ENCODE data around the gene CUL7. TPM values are rescaled to one million over a fixed set of nuclear protein-coding genes. Genes with fewer than 3 reads are reported as not detected.

CUL7 gene
- total and polyA plus RNA-seq, 9 of the 15 experiments (the other 6 are each of a cell fraction or from before 2014, with no cell fraction given): 0.44 to 20.1 (median 8.6) TPM

GRCh38 chr6:43091436-43091991 is 37.9 kb upstream of the CUL7 start (continued):
- no peak for TF ChIP-seq MITF (IDR thresholded peaks at IDR 0.05)
- TF ChIP-seq SMARCB1 (IDR thresholded peaks at IDR 0.05; ENCODE audit: insufficient read length, low read depth): no peak
- no peak for TF ChIP-seq MIER1 (IDR thresholded peaks at IDR 0.05; ENCODE audit: low read depth)
- no peak for TF ChIP-seq TCF15 (CRISPR knock-in tag; IDR thresholded peaks at IDR 0.05)
- TF ChIP-seq FOXP4 (CRISPR knock-in tag; IDR thresholded peaks at IDR 0.05; ENCODE audit: borderline replicate concordance): no peak
- no peak for TF ChIP-seq ZNF347 (CRISPR knock-in tag; IDR thresholded peaks at IDR 0.05; ENCODE audit: low read depth)
- no peak for TF ChIP-seq CCNT2 (IDR thresholded peaks at IDR 0.05; ENCODE audit: borderline replicate concordance, extremely low read depth, insufficient read length, low read depth, low read length)
